Ramos (cell line): Measurements from ENCODE around the gene CD40LG.

Experiments
- in situ Hi-C: fragments of 300-500 bp; cut with MboI; formaldehyde crosslinking; loops from one replicate; pipeline ENCODE4 v1.14.3; 2022; ENCODE audit warnings: low sequenced_read_pairs; ENCODE audit not compliant: unreplicated experiment

The CD40LG gene

DNA sequence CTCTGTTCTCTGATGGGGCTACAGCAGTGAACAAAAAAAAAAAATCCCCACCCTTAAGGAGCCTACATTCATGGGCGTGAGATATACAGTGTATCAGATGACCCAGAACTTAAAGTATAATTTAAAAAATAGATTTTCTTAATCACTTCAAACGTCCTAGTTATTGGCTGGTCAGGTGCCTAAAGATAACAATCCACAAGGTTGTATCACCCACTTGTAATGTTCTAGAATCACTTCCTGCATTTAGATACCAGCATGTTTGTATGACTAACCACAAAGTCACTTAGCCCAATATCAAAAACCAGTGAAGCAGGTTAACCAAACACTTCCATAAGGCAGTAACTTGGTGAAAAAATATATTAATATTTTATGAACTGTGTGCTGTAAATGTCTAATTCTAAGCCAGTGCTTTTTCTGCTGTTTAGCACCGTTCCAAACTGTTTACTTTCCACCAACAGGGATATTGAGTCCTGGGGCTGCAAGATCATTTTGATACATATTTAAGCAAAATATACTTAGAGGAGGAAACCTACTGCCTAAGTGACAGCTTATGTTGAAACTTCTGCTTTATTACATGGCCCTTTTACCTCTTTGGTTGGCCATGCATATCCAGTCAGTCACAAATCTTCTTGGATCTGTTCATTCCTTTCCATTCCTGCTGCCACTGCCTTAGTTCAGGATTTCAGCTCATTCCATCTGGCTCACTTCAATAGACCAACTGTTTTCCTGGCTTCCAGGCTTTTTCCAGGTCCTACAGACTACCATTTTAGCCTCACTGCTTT, 43.3 kb downstream of the CD40LG start:
- in situ Hi-C loops, result no loop called here

DNA sequence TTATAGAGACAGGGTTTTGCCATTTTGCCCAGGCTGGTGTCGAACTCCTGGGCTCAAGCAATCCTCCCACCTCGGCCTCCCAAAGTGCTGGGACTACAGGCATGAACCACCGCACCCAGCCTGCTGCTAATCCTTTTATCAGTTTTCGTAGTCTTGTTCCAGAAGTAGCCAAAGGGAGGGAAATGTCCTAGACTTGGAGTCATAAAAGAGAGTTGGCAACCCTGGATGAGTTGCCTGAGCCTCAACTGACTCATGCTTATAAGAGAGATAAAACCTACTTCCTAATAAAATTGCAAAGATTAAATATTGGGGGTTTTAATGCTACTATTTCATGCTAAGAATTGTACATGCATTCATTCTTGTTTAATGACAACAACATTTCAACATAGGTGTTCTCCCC, 44.3 kb downstream of the CD40LG start:
- in situ Hi-C loops, result no loop called here

DNA sequence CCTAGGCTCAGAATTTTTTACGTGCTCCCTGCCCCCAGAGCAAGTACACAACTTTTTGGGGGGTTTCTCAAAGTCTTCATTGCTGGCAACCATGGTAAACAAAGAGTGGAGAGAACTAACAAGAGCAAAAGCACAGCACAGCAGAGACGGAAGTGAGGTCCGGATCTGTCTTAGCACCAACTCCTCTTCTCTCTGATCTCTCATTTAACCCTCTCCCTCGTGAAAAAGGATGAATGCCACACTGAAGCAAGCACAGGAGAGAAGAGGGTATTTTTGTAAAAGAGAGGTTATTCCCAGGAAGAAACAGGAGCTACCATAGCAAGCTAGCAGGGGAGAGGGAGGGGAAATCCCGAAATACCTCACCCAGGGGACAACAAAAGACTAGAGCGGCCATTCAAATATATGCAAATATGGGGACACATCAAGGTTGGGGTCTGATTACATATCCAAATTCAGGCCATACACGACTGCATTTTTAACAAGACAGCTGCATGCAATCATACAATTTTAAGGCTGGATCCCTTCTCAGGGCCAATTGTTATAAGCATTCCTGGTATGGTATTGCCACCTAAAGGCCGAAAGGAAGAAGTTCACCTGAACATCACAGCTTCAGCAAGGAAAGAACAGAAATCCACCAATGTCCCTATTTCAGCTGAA, 46.6 kb downstream of the CD40LG start:
- in situ Hi-C loops, result no loop called here

- in situ Hi-C loops, result no loop called here
Measured at GRCh38 chrX:136697156-136697555, 49.2 kb downstream of the CD40LG start.

DNA sequence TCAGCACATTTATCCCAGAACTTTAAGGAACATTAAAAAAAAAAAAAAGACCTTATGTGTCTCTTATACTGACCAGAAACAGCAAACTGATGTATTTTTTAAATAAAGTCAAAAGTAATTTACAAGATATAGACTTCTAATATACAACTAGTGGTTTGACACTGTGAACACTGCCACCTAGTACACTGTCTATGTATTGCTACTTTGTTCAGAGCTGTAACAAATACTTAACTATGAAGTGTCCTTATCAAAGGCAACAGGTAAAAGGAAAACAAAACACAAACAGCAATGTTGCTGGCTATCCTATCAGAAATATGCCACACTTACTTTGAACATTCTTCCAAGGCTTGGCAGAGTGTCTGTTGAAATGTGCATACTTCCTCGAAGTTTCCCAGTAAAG, 60.4 kb downstream of the CD40LG start:
- in situ Hi-C loops, result no loop called here
